GM23248 (cell line): ENCODE results near the gene PYDC1.

Experiments used
- EZH2 ChIP-seq: fragments of 200-600 bp; sonication (generic); IDR thresholded peaks from 2 replicates; pipeline ENCODE4 v1.6.1; 2018; ENCODE audit warnings: antibody characterized with exemption, mild to moderate bottlenecking; ENCODE audit not compliant: insufficient read depth, poor library complexity, severe bottlenecking
- EZH2phosphoT487 ChIP-seq: fragments of 200-600 bp; sonication (generic); IDR thresholded peaks from 2 replicates; pipeline ENCODE4 v1.6.1; 2018; ENCODE audit warnings: antibody characterized with exemption, moderate library complexity, mild to moderate bottlenecking, low read depth; ENCODE audit not compliant: insufficient read depth

- TF ChIP-seq EZH2 (no peak), EZH2phosphoT487 (no peak)
Measured at GRCh38 chr16:31181102-31181830, 35.7 kb downstream of the PYDC1 start.
